Ishikawa (cell line): ENCODE results near the gene CACNA1H.

Experiments
- CEBPB ChIP-seq: IDR thresholded peaks from 2 replicates; pipeline ENCODE4 v1.6.1; 2012
- CREB1 ChIP-seq: IDR thresholded peaks from 2 replicates; pipeline ENCODE4 v1.6.1; 2012; ENCODE audit warnings: low read depth
- EGR1 ChIP-seq: IDR thresholded peaks from 2 replicates; pipeline ENCODE4 v1.6.1; 2012
- EP300 ChIP-seq: IDR thresholded peaks from 2 replicates; pipeline ENCODE4 v1.6.1; 2012; ENCODE audit warnings: borderline replicate concordance
- FOXM1 ChIP-seq: IDR thresholded peaks from 2 replicates; pipeline ENCODE4 v1.6.1; 2012; ENCODE audit warnings: low read depth, borderline replicate concordance
- NFIC ChIP-seq: IDR thresholded peaks from 2 replicates; pipeline ENCODE4 v1.6.1; 2012
- RAD21 ChIP-seq: IDR thresholded peaks from 2 replicates; pipeline ENCODE4 v1.6.1; 2012; ENCODE audit warnings: low read depth
- REST ChIP-seq: IDR thresholded peaks from 2 replicates; pipeline ENCODE4 v1.6.1; 2012; ENCODE audit warnings: low read depth, mild to moderate bottlenecking
- TAF1 ChIP-seq: IDR thresholded peaks from 2 replicates; pipeline ENCODE4 v1.6.1; 2012; ENCODE audit warnings: low read depth, mild to moderate bottlenecking
- TCF12 ChIP-seq: IDR thresholded peaks from 2 replicates; pipeline ENCODE4 v1.6.1; 2012; ENCODE audit warnings: low read depth
- TEAD4 ChIP-seq: IDR thresholded peaks from 2 replicates; pipeline ENCODE4 v1.6.1; 2012
- YY1 ChIP-seq: IDR thresholded peaks from 2 replicates; pipeline ENCODE4 v1.6.1; 2012; ENCODE audit warnings: low read depth
- ZBTB7A ChIP-seq: IDR thresholded peaks from 2 replicates; pipeline ENCODE4 v1.6.1; 2012; ENCODE audit warnings: low read depth
- TF ChIP-seq, protein P1 (sequence below): IDR thresholded peaks from 2 replicates; pipeline ENCODE4 v1.6.1; 2012
- TF ChIP-seq, protein P2 (sequence below): IDR thresholded peaks from 2 replicates; pipeline ENCODE4 v1.6.1; 2012

CACNA1H gene

DNA sequence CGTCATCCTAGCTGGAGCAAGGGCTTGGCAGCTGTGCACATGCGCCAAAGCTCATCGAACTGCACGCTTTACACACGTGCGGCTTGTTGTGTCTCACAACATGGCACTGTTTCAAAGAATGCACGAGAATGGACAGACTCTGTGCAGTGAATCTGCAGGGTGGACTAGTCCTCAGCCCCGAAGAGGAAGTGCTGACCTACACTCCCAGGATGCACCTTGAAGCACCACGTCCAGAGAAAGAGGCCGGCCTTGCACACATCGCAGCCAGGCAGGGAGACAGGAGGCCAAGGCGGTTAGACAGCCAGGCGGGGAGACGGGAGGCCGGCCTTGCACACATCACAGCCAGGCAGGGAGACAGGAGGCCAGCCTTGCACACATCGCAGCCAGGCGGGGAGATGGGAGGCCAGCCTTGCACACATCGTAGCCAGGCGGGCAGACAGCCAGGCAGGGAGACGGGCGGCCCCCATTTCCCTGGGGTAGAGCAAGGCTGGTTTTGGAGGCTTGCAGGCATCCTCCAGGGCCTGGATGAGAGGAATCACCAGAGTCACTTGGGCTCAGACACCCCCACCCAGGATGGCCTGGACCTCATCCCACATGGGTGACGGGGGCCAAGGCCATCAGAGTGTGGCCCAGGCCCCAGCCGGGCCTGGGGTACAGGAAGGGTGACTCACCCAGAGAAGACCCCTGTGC lies 9.0 kb upstream of the CACNA1H start:
- TF ChIP-seq EP300 = no peak
- TF ChIP-seq NFIC = no peak
- TF ChIP-seq, protein P1, sequence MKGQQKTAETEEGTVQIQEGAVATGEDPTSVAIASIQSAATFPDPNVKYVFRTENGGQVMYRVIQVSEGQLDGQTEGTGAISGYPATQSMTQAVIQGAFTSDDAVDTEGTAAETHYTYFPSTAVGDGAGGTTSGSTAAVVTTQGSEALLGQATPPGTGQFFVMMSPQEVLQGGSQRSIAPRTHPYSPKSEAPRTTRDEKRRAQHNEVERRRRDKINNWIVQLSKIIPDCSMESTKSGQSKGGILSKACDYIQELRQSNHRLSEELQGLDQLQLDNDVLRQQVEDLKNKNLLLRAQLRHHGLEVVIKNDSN = no peak

- no peak for TF ChIP-seq YY1
- TF ChIP-seq, protein P2, sequence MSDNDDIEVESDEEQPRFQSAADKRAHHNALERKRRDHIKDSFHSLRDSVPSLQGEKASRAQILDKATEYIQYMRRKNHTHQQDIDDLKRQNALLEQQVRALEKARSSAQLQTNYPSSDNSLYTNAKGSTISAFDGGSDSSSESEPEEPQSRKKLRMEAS = peak; percentile 50; the same call in 1 of the 2 replicates
- TF ChIP-seq CEBPB = no peak
- no peak for TF ChIP-seq ZBTB7A
- TF ChIP-seq, protein P1 = no peak
- peak; percentile 49; the same call in 1 of the 2 replicates for TF ChIP-seq TEAD4
- no peak for TF ChIP-seq EP300
- no peak for TF ChIP-seq REST
- TF ChIP-seq TCF12 = peak; percentile 72; the same call in 1 of the 2 replicates
These were observed 8.2 kb upstream of the CACNA1H start for GRCh38 chr16:1144476-1145382.

GRCh38 chr16:1145383-1146100 lies 7.4 kb upstream of the CACNA1H start:
- TF ChIP-seq RAD21 (no peak), NFIC (peak; percentile 77), CREB1 (no peak), TCF12 (peak; percentile 12; the same call in 1 of the 2 replicates)

DNA sequence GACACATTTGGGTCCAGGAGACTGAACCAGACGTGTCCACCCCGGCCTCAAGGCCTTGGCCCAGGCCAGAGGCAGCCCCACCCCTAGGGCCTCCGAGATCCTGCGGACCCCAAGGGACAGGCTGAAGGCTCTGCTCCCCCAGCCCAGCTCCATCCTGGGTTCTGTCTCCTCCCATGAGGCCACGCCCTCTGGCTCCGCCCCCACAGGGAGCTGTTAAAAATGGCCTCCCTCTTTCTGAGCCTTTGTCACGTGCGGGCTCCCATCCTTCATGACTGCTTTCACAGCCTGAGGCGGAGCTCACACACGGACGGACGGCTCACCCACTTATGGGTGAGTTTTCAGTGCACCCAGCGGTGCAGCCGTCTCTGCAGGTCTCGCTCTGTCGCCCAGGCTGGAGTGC lies 6.5 kb upstream of the CACNA1H start:
- TF ChIP-seq EGR1 (no peak), ZBTB7A (no peak), CEBPB (no peak)
- TF ChIP-seq, protein P1 = peak; percentile 47; the same call in 1 of the 2 replicates

GRCh38 chr16:1147027-1147426 lies 5.9 kb upstream of the CACNA1H start:
- TF ChIP-seq TAF1 = no peak
- no peak for TF ChIP-seq RAD21
- TF ChIP-seq, protein P1 = no peak
- no peak for TF ChIP-seq REST
- no peak for TF ChIP-seq TEAD4
- TF ChIP-seq EP300 = no peak
- no peak for TF ChIP-seq FOXM1
- TF ChIP-seq EGR1 = no peak
- TF ChIP-seq, protein P2 = no peak
- TF ChIP-seq ZBTB7A = no peak
- no peak for TF ChIP-seq YY1
- no peak for TF ChIP-seq CREB1
